GM19239 (cell line): Measurements from ENCODE around the gene SPINDOC.
A peak's percentile ranks its signal among the peaks of the same experiment; 100 is the strongest.
"Not testable (repeated sequence)": the region's sequence is repeated elsewhere in the genome, so short reads cannot be mapped to it uniquely, and the experiment has no call there.

ENCODE experiments used
- DNase-seq: peaks from one replicate; pipeline ENCODE4 v3.0.0; 2011; ENCODE audit warnings: low spot score; ENCODE audit not compliant: insufficient read length
- FAIRE-seq: peaks from 2 replicates; lab custom pipeline; 2011; peaks lifted over from hg19 to GRCh38; lab: Jason Lieb, UNC

Gene SPINDOC

GRCh38 chr11:63849691-63850090, 36.4 kb downstream of the SPINDOC start:
- DNase-seq (no peak), FAIRE-seq (no peak)

- DNase-seq (no peak), FAIRE-seq (no peak)
Observed at GRCh38 chr11:63850920-63851319, 37.7 kb downstream of the SPINDOC start.

GRCh38 chr11:63851364-63851763, 38.1 kb downstream of the SPINDOC start:
- DNase-seq (no peak), FAIRE-seq (peak; percentile 83)

DNA sequence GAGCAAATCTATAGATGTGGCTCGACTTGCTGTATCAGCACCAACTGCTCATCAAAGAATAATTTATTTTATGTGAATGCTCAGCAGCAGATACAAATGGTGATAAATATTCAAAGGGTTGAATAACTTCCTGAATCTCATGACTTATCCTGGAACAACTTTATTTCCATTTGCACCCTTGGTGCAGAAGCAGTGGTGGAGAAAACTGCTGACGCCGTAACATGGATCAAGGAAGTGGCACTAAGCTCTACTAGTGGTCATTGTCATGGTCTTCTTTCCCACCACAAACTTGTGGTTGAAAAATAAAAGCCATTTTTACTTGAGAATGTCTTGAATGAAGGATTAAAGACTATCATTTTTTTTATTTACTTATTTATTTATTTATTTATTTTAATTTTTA, 40.2 kb downstream of the SPINDOC start:
- DNase-seq (no peak), FAIRE-seq (no peak)

GRCh38 chr11:63854696-63855095, 41.4 kb downstream of the SPINDOC start:
- DNase-seq, result no peak
- FAIRE-seq, result no peak

DNA sequence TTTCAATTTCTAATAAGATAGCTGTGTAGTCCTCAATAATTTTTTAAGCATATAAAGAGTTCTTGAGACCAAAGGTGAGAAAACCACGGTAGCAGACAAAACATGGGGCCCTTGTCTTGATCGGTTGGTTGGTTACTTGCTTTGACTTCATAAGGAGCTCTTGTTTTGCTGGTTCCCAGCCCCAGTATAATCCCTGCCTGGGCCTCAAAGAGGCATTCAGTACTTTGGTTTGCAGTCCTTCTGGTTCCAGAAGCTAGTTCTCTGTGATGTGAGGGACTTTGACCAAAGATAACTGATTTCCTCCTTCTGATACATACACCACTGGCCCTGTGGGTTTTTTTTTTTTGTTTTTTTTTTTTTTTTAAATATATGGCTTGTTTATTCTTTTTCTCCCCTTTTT, 42.7 kb downstream of the SPINDOC start:
- DNase-seq (no peak), FAIRE-seq (no peak)

- FAIRE-seq, result peak; percentile 42
- no peak for DNase-seq
Observed at GRCh38 chr11:63858628-63859550, 45.6 kb downstream of the SPINDOC start.

DNA sequence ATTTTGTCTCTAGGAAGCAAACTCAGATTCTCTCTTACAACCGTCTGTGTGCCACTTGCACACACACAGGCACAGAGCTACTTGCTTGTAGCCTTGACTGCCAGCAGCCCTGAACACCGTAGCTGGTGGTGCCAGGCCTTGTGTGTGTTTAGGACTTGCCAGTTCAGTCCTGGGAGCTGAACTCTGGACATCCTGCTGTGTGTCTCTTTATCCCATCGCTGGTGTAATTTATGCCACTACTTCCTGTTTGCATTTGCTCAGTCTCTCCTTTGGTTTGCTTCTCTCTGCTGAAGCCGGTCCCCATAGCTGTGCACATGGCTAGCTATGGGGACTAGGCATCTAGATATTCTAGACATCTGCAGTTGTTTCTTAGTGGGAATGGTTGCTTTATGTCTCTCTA, 49.7 kb downstream of the SPINDOC start:
- no peak for FAIRE-seq
- no peak for DNase-seq

GRCh38 chr11:63863620-63864019, 50.4 kb downstream of the SPINDOC start:
- FAIRE-seq, DNase-seq: not testable (repeated sequence)

DNA sequence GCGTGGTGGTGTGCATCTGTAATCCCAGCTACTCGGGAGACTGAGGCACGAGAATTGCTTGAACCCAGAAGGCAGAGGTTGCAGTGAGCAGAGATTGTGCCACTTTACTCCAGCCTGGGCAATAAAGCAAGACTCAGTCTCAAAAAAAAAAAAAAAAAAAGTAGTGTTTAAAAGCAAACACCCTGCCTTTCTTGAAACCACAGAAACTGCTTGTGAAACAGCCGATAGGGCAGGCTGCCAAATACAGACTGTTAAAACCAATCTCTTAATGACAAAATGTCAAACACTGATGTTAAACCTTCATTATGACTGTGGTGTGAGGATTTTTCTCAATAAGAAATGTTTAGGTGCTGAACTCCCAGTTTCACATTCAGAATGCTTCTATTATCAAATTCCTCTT, 53.0 kb downstream of the SPINDOC start:
- peak; percentile 75 for DNase-seq

DNA sequence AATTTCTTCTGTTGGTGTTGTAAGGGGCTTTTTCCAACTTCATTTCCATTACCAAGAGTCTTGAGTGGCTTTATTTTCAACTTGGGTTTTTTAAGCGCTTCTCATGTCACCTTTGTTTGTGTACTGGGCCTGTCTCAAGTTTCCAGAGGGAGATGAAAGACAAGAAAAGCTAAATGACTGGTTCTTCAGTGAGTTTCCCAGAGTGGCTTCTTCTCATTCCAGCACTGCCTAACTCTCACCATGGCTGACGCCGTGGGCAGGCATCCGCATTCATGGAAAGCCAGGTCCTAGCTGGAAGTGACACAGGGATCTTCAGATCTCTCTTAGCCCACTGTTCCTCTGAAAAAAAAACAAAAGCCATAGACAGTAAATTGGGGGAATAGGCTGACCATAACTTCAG, 54.3 kb downstream of the SPINDOC start:
- FAIRE-seq (no peak), DNase-seq (no peak)

More for the DNA sequence above, 53.0 kb downstream of the SPINDOC start:
- peak; percentile 75 for FAIRE-seq

DNA sequence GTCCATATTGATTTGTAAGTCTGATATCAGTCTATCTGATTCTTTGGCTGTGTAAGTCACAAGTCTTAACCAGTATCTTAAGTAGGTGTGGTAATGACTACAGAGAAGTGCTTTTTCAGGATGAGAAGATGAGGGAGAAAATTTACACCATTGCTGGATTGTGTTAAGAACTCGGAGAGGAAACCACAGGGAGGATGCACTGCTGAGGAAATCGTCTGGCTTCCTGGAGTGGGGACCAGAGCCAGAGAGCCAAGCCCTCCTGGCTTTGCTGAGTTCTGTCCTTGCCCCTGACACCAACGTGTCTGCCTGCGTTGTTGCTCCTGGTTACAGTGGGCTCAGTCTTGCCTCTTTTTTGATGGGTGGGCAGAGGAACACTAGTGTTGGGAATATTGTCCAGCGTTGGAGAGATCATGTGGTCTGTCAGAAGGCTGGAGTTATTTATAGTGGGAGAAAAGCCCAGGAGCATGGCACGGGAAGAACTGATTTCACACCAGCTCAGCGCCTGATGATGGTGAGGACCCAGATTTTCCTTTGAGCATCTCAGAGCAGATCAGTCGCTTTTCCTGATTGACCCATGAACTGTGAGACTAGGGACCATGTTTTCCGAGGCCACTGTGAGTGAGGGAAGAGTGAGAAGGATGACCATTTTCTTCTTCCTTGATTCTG, 55.3 kb downstream of the SPINDOC start:
- FAIRE-seq (no peak), DNase-seq (no peak)

GRCh38 chr11:63869171-63869591, 55.9 kb downstream of the SPINDOC start:
- FAIRE-seq (no peak), DNase-seq (no peak)

- DNase-seq, result no peak
- no peak for FAIRE-seq
Observed at GRCh38 chr11:63869683-63870082, 56.4 kb downstream of the SPINDOC start.

DNA sequence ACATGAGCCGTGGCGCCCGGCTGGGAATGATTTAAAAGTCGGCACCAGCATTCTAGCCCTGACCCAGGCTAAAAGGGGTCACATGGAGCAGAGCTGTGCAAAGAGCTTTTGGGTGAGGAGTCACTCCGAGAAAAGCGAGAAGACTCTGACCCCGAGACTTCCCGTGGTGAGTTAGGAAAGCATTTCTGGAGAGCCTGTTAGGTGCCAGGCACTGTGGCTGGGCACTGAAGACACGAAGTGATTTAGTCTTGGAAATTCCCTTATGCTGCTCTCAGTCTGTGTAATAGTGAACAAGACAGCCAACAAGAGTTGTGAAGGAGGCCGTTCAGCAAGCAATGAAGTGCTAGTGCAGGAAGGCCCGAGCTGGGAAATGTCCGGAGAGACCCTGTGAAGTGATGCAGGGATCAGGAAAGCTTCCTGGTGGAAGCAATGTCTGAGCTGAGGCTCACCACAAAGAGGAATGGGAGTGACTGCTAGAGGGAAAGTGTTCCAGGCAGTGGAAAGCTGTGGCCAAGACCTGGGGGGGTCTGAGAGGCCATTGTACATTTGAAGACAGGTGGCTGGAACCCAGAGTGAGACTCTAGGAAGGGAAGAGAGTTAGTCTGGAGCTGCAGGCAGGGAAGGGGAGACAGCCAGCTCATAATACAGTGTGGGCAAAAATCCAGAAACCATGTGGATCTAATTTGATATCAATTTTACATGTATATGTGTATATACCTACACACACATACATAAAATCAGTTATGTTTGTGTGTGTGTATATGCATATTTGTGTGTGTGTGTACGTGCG, 57.3 kb downstream of the SPINDOC start:
- no peak for DNase-seq
- FAIRE-seq, result no peak

- DNase-seq, result peak; percentile 82
- FAIRE-seq, result peak; percentile 88
Observed at GRCh38 chr11:63871962-63872799, 58.9 kb downstream of the SPINDOC start.

DNA sequence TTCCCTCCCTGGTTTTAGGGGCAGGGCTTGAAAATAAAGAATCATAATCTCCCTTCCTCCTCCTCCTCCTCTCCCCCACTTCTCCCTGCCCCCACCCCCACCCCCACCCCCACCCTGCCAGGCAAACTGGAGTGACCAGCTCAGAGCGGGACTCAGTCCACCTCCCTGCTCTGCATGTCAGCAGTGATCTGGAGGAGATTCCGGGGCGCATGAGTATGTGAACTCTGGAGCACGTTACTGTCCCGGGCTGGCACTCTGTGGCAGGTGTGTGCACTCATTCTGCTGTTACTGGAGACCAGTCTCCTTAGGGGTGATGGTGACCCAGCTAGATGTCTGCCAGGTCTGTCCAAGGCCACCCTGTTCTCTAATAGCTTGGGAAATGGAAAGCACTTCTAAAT, 59.5 kb downstream of the SPINDOC start:
- no peak for DNase-seq
- FAIRE-seq, result no peak

GRCh38 chr11:63873311-63873710, 60.1 kb downstream of the SPINDOC start:
- FAIRE-seq, result no peak
- no peak for DNase-seq

DNA sequence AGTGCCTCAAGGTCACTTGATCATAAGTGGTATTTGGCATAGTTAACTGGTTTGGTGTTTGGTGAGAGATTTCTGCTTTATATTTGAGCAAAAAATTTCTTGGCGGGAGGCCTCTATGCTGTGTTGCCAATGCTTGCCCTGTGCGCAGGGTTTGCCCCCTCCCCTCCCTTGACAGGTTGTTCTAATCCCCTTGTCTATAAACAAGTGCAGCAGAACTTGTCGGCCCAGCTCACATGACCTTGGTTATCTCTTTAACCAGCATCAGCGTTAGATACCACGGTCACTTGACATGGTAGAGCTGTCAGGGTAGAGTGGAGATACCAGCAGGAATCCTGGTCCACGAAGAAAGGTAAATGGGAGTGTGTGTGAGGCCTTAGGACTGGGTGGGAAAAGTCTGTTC, 61.3 kb downstream of the SPINDOC start:
- DNase-seq (no peak), FAIRE-seq (no peak)
